Measurements from ENCODE around the gene MXD1. TPM values are rescaled to one million over a fixed set of nuclear protein-coding genes. Genes with fewer than 3 reads are reported as not detected.

The MXD1 gene
- total RNA-seq, 1 experiment from 2014 or later: 71.8 TPM

DNA sequence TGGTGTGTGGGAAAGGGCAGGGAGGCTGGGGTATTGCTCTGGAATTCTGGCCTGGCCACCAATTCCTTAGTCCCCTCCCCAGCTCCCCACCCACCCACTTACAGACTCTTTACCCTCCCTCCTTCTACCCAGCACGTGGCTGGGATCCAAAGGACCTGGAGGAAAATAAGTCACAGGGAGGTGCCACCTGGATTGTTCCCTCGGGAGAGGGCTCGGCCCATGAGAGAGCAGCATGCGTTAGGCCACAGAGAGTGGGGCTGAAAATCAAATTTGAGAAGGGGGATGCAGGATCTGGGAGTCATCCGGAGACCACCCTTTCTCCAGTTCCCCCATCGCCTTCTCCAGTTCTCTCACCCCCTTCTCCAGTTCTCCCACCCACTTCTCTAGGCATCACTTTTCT is 43.6 kb downstream of the MXD1 start:
- no peak overlapping the region for H3K4me3 Mint-ChIP-seq (ENCODE audit: unreplicated experiment)
- CTCF ChIA-PET: no interaction called here
- no peak for DNase-seq (ENCODE audit: unreplicated experiment)
- intact Hi-C loops (cut with micrococcal nuclease): no loop called here
- no TSS peak for BruUV-seq (replicated peaks)
- peaks cover 18% of the 10 kb centered on the region for H3K27me3 Mint-ChIP-seq (ENCODE audit: insufficient read depth, unreplicated experiment)
- H3K4me1 Mint-ChIP-seq (ENCODE audit: insufficient read depth, unreplicated experiment): peaks cover 6% of the 10 kb centered on the region
- TF ChIP-seq, protein P1, sequence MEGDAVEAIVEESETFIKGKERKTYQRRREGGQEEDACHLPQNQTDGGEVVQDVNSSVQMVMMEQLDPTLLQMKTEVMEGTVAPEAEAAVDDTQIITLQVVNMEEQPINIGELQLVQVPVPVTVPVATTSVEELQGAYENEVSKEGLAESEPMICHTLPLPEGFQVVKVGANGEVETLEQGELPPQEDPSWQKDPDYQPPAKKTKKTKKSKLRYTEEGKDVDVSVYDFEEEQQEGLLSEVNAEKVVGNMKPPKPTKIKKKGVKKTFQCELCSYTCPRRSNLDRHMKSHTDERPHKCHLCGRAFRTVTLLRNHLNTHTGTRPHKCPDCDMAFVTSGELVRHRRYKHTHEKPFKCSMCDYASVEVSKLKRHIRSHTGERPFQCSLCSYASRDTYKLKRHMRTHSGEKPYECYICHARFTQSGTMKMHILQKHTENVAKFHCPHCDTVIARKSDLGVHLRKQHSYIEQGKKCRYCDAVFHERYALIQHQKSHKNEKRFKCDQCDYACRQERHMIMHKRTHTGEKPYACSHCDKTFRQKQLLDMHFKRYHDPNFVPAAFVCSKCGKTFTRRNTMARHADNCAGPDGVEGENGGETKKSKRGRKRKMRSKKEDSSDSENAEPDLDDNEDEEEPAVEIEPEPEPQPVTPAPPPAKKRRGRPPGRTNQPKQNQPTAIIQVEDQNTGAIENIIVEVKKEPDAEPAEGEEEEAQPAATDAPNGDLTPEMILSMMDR (IDR thresholded peaks at IDR 0.05; ENCODE audit: unreplicated experiment): no peak
- POLR2A ChIA-PET: no interaction called here
- no peaks in the 10 kb centered on the region for H3K36me3 Mint-ChIP-seq (ENCODE audit: insufficient read depth, unreplicated experiment)
- H3K27ac Mint-ChIP-seq (ENCODE audit: low read depth, unreplicated experiment): no peak overlapping the region
- H3K9me3 Mint-ChIP-seq (ENCODE audit: unreplicated experiment): no peaks in the 10 kb centered on the region

DNA sequence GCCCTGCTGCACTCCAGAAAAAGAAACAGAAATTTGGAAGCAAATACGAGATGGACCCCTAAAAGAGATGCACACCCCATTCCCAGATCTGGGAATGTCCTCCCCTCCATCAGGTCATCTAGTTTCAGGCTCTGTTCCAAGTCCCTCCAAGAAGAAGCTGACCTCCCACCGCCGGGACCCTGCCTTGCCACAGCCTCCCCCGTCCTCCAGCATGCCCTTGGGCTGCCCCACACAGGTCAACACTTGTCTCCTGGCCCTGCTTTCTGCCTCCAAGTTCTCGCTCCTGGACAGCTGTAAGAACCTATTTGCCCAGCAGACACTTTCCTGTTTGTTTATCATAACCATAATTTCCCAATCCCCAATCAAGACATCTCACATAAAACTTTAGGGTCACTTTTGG is 44.5 kb downstream of the MXD1 start:
- ChIA-PET POLR2A (no interaction called here), CTCF (no interaction called here)
- TF ChIP-seq, protein P1 (IDR thresholded peaks at IDR 0.05; ENCODE audit: unreplicated experiment): no peak
- intact Hi-C loops (cut with micrococcal nuclease): no loop called here
- peaks cover 18% of the 10 kb centered on the region for H3K27me3 Mint-ChIP-seq (ENCODE audit: insufficient read depth, unreplicated experiment)
- BruUV-seq (replicated peaks): no TSS peak
- peaks cover 3% of the 10 kb centered on the region for H3K4me1 Mint-ChIP-seq (ENCODE audit: insufficient read depth, unreplicated experiment)
- DNase-seq (ENCODE audit: unreplicated experiment): no peak
- no peaks in the 10 kb centered on the region for H3K36me3 Mint-ChIP-seq (ENCODE audit: insufficient read depth, unreplicated experiment)
- no peak overlapping the region for H3K27ac Mint-ChIP-seq (ENCODE audit: low read depth, unreplicated experiment)
- H3K9me3 Mint-ChIP-seq (ENCODE audit: unreplicated experiment): no peaks in the 10 kb centered on the region
- H3K4me3 Mint-ChIP-seq (ENCODE audit: unreplicated experiment): no peak overlapping the region

DNA sequence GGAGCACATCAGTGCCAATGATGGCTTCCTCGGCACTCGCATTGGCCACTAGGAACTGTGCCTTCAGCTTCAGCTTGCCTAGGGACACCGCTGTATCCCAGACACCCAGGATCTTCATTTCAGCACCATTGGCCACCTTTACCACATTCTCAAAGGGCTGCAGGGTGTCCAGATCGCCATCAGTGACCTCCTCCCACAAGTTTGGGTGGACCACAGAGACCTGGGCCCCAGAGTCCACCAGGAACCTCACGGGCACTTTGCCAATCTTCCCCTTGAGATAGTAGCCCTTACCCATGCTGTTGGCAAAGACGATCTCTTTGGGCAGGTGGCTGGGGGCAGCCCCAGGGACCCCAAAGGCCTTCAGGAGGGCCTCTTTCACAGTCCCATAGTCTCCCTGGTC is 45.9 kb downstream of the MXD1 start:
- Mint-ChIP-seq H3K4me1 (ENCODE audit: insufficient read depth, unreplicated experiment) (no peaks in the 10 kb centered on the region), H3K9me3 (ENCODE audit: unreplicated experiment) (no peaks in the 10 kb centered on the region), H3K36me3 (ENCODE audit: insufficient read depth, unreplicated experiment) (no peaks in the 10 kb centered on the region), H3K27ac (ENCODE audit: low read depth, unreplicated experiment) (no peak overlapping the region), H3K27me3 (ENCODE audit: insufficient read depth, unreplicated experiment) (peaks cover 10% of the 10 kb centered on the region), H3K4me3 (ENCODE audit: unreplicated experiment) (no peak overlapping the region)
- ChIA-PET POLR2A (interaction anchor here (1.5 kb wide), 1 partner anchor 14 kb away, joined by 5 read pairs; no protein-coding TSS in a partner anchor), CTCF (no interaction called here)
- DNase-seq (ENCODE audit: unreplicated experiment): no peak
- TF ChIP-seq, protein P1 (IDR thresholded peaks at IDR 0.05; ENCODE audit: unreplicated experiment): no peak
- intact Hi-C loops (cut with micrococcal nuclease): no loop called here
- BruUV-seq (replicated peaks): no TSS peak

DNA sequence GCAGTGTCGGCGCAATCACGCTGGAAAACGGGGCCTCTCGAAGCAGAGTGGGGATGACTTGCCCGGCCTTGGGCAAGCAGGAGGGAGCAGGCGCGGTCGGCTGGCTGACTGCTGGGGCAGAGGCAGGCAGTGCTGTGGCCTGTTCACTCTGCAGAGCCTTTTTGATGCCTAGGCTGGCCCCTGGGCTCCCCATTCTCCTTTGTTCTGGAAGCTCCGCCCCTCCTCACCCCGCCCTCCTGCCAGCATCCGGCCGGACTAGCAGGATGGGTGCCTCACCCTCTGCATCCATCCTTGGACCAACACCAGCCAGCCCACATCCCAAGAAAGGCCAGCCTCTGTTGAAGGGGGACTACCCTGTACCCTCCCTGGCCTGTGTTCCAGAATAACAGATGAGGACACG is 46.6 kb downstream of the MXD1 start, which contains the start of gene ASPRV1:
Gene ASPRV1 (minus strand): TSS at position 136 of the 400 bp plus-strand sequence. CDS start 195 bp downstream, outside the sequence.
- H3K36me3 Mint-ChIP-seq (ENCODE audit: insufficient read depth, unreplicated experiment): no peaks in the 10 kb centered on the region

More for the DNA sequence above, 46.6 kb downstream of the MXD1 start, which contains the start of gene ASPRV1:
- TF ChIP-seq, protein P1 (IDR thresholded peaks at IDR 0.05; ENCODE audit: unreplicated experiment): no peak
- no TSS peak for BruUV-seq (replicated peaks)
- no peak for DNase-seq (ENCODE audit: unreplicated experiment)
- Mint-ChIP-seq H3K27me3 (ENCODE audit: insufficient read depth, unreplicated experiment) (peaks cover 3% of the 10 kb centered on the region), H3K27ac (ENCODE audit: low read depth, unreplicated experiment) (no peak within 1 kb of the TSS), H3K4me3 (ENCODE audit: unreplicated experiment) (no peak within 1 kb of the TSS), H3K9me3 (ENCODE audit: unreplicated experiment) (no peaks in the 10 kb centered on the region), H3K4me1 (ENCODE audit: insufficient read depth, unreplicated experiment) (no peaks in the 10 kb centered on the region)
- ChIA-PET POLR2A (interaction anchor here (1.5 kb wide), 1 partner anchor 13 kb away, joined by 5 read pairs; no protein-coding TSS in a partner anchor), CTCF (interaction anchor here (0.7 kb wide), 1 partner anchor 108 kb away, joined by 3 read pairs; no protein-coding TSS in a partner anchor)
- intact Hi-C loops (cut with micrococcal nuclease): no loop called here
